ENCODE data around the gene LRBA. TPM values are rescaled to one million over a fixed set of nuclear protein-coding genes. Genes with fewer than 3 reads are reported as not detected.

LRBA gene
- total and polyA plus RNA-seq, 2 of the 4 experiments (the other 2 are of a cell fraction) = 10.2 to 51.6 TPM

DNA sequence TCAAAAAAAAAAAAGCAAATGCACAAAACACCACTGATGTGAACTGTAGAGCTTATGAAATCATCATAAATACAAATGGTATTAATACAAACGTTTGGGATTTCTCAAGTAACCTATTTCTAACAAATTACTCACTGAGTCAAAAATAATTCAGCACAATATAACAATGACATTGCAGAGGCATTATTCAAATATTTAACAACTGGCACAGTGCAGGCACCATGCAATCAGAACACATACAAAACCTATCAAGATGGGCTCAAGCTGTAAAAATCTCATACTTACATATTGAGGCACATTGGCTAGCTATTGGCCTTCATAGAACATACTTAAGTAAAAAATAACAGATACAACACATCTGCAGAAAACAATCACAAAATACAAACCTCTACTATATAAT, 81.1 kb downstream of the LRBA start:
- H2BK20ac ChIP-seq (ENCODE audit: low read depth, low read length) = no peak overlapping the region

More for the DNA sequence above, 81.1 kb downstream of the LRBA start:
- Histone ChIP-seq H3K4me3 (ENCODE audit: insufficient read depth, low read depth, low read length) (no peak overlapping the region), H4K91ac (ENCODE audit: insufficient read depth, low read depth, low read length) (no peak overlapping the region), H3K9ac (ENCODE audit: low read depth, low read length) (no peak overlapping the region), H3K18ac (ENCODE audit: low read depth, low read length) (no peak overlapping the region), H2AK9ac (replicated peaks; ENCODE audit: low read depth, low read length, poor library complexity) (no peak overlapping the region), H4K8ac (ENCODE audit: low read depth in 2 of 2, low read length in 2 of 2) (no peak overlapping the region), H4K5ac (ENCODE audit: low read depth, low read length) (no peak overlapping the region), H2AK5ac (ENCODE audit: low read depth, low read length) (no peak overlapping the region), H3K79me1 (ENCODE audit: low read depth in 1 of 2, low read length in 2 of 2) (no peaks in the 10 kb centered on the region; a peak in 1 of 4 replicates), H3K9me1 (ENCODE audit: insufficient read depth, low read length) (no peaks in the 10 kb centered on the region; the same call in 1 of the 2 replicates), H2BK120ac (ENCODE audit: low read depth, low read length) (no peak overlapping the region), H4K20me1 (ENCODE audit: insufficient read depth, low read length) (no peaks in the 10 kb centered on the region), H3K4ac (ENCODE audit: low read depth, low read length) (no peak overlapping the region), H3K36me3 (ENCODE audit: control insufficient read depth, insufficient read depth, low read length) (no peaks in the 10 kb centered on the region), H3K14ac (replicated peaks; ENCODE audit: low read depth, low read length) (no peak overlapping the region), H3K4me1 (ENCODE audit: control insufficient read depth, insufficient read depth, low read length) (no peaks in the 10 kb centered on the region), H3K23ac (ENCODE audit: low read depth, low read length) (no peak overlapping the region), H2BK5ac (ENCODE audit: low read depth, low read length, poor library complexity, severe bottlenecking) (no peak overlapping the region), H2AFZ (replicated peaks; ENCODE audit: low read length, poor library complexity) (no peak overlapping the region), H3K27ac (ENCODE audit: insufficient read depth, low read length) (no peak overlapping the region), H2BK15ac (ENCODE audit: low read depth, low read length) (no peak overlapping the region), H3K9me3 (ENCODE audit: control insufficient read depth, insufficient read depth, low read length) (no peaks in the 10 kb centered on the region), H3K4me2 (ENCODE audit: low read depth, low read length) (no peak overlapping the region), H3K56ac (ENCODE audit: extremely low read depth, insufficient read depth, low read length) (no peak overlapping the region), H3K27me3 (ENCODE audit: control insufficient read depth, insufficient read depth, low read length) (no peaks in the 10 kb centered on the region)
- intact Hi-C loops (cut with micrococcal nuclease) (no loop called here), dilution Hi-C loops (cut with HindIII; ENCODE audit: low sequenced_read_pairs, unreplicated experiment) (no loop called here), in situ Hi-C loops (cut with MboI; ENCODE audit: low sequenced_read_pairs) (no loop called here)
- no TSS peak for BruUV-seq (replicated peaks)
- no peak for ATAC-seq (ENCODE audit: low read depth)
- DNase-seq = no peak
- TF ChIP-seq, protein P1, sequence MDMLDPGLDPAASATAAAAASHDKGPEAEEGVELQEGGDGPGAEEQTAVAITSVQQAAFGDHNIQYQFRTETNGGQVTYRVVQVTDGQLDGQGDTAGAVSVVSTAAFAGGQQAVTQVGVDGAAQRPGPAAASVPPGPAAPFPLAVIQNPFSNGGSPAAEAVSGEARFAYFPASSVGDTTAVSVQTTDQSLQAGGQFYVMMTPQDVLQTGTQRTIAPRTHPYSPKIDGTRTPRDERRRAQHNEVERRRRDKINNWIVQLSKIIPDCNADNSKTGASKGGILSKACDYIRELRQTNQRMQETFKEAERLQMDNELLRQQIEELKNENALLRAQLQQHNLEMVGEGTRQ (IDR thresholded peaks at IDR 0.05; ENCODE audit: low read depth, low read length) = no peak
- TF ChIP-seq MAFK (IDR thresholded peaks at IDR 0.05; ENCODE audit: low read depth, low read length) (no peak), SMC3 (IDR thresholded peaks at IDR 0.05; ENCODE audit: low read depth, low read length) (no peak)
- ChIA-PET POLR2A (ENCODE audit: unreplicated experiment) (no interaction called here), CTCF (interaction anchor here (0.6 kb wide), 1 partner anchor 12 kb away, joined by 3 read pairs; no protein-coding TSS in a partner anchor)
- WGBS, 2 experiments (ENCODE audit: extremely low coverage in 2 of 2, insufficient read length in 1 of 2) = no CpG with 5 or more reads among the region's 1 CpG
